A549 (cell line): Measurements from ENCODE around the gene LRRC3B. TPM values are rescaled to one million over a fixed set of nuclear protein-coding genes. Genes with fewer than 3 reads are reported as not detected.

Experiments
- ATAC-seq, 2 experiments: fragments of 200-7000 bp in 1 of 2; fragments of >200 bp in 1 of 2; cut with Nextera tagmentation in 1 of 2; cut with Tn5 transposase in 1 of 2; 3 replicates each; pipeline versions ENCODE4 v1.8.0 to v1.9.1; 2018 to 2020; ENCODE audit warnings: mild to moderate bottlenecking in 1 of 2, moderate library complexity in 1 of 2
- CTCF ChIA-PET: fragments of 300-600 bp; sonication (Branson Sonifier 250); formaldehyde crosslinking; extraction: SDS; loops from one replicate; lab custom pipeline; 2021; ENCODE audit warnings: antibody characterized with exemption, inconsistent platforms; lab: Yijun Ruan, JAX
- POLR2A ChIA-PET: fragments of 350-600 bp; formaldehyde crosslinking; extraction: SDS; loops from one replicate; lab custom pipeline; 2021; ENCODE audit warnings: antibody characterized with exemption, inconsistent platforms; lab: Yijun Ruan, JAX
- DNase-seq, 2 experiments: peaks; one replicate each; pipeline versions ENCODE4 v3.0.0 to v3.0.0-alpha.2; 2011 to 2016; ENCODE audit warnings: low read depth in 1 of 2, low spot score in 1 of 2
- FAIRE-seq: peaks from 2 replicates; lab custom pipeline; 2011; peaks lifted over from hg19 to GRCh38; lab: Jason Lieb, UNC
- H3K27ac ChIP-seq, 2 experiments: fragments of >200 bp; sonication (Bioruptor Twin); formaldehyde crosslinking; 3 replicates each; pipeline ENCODE4 v1.5.1; 2016 to 2017
- H3K4me1 ChIP-seq: fragments of >200 bp; sonication (Bioruptor Twin); formaldehyde crosslinking; 3 replicates; pipeline ENCODE4 v1.6.1; 2016
- H3K4me2 ChIP-seq: fragments of >200 bp; sonication (Bioruptor Twin); formaldehyde crosslinking; 3 replicates; pipeline ENCODE4 v1.6.1; 2016
- H3K4me3 ChIP-seq: fragments of >200 bp; sonication (Bioruptor Twin); formaldehyde crosslinking; 3 replicates; pipeline ENCODE4 v1.5.1; 2016
- H3K9me3 ChIP-seq: fragments of >200 bp; sonication (Bioruptor Twin); formaldehyde crosslinking; 3 replicates; pipeline ENCODE4 v1.6.1; 2016
- BCL3 ChIP-seq: fragments of >200 bp; sonication (Bioruptor Twin); formaldehyde crosslinking; IDR thresholded peaks from 3 replicates; pipeline ENCODE4 v1.6.1; 2016
- CBX8 ChIP-seq: fragments of 200-600 bp; sonication (generic); IDR thresholded peaks from 2 replicates; pipeline ENCODE4 v1.6.1; 2016
- CHD4 ChIP-seq: fragments of 200-600 bp; sonication (generic); IDR thresholded peaks from 2 replicates; pipeline ENCODE4 v1.6.1; 2016; ENCODE audit warnings: antibody characterized with exemption, mild to moderate bottlenecking, borderline replicate concordance
- E2F6 ChIP-seq: IDR thresholded peaks from 2 replicates; pipeline ENCODE4 v1.6.1; 2012; ENCODE audit warnings: low read depth, borderline replicate concordance
- EHMT2 ChIP-seq: fragments of 200-600 bp; sonication (generic); IDR thresholded peaks from 2 replicates; pipeline ENCODE4 v1.6.1; 2016; ENCODE audit warnings: antibody characterized with exemption, low read depth, mild to moderate bottlenecking, moderate library complexity
- EP300 ChIP-seq, 2 experiments: fragments of >200 bp; sonication (Bioruptor Twin); formaldehyde crosslinking; IDR thresholded peaks; 2 replicates in 1 of 2; 3 replicates in 1 of 2; pipeline ENCODE4 v1.6.1; 2016 to 2017
- ESRRA ChIP-seq: fragments of 150-350 bp; IDR thresholded peaks from 2 replicates; pipeline ENCODE4 v1.6.1; 2014; ENCODE audit warnings: mild to moderate bottlenecking, low read length, borderline replicate concordance
- HEYL ChIP-seq: fragments of 250-450 bp; sonication (Bioruptor Pico); IDR thresholded peaks from 2 replicates; pipeline ENCODE4 v1.8.0; 2021; ENCODE audit warnings: mild to moderate bottlenecking, moderate library complexity
- HOXA7 ChIP-seq: fragments of 250-450 bp; sonication (Bioruptor Pico); IDR thresholded peaks from 2 replicates; pipeline ENCODE4 v1.5.0; 2020; ENCODE audit warnings: mild to moderate bottlenecking, moderate library complexity
- HOXB5 ChIP-seq: fragments of 250-450 bp; sonication (Bioruptor Pico); IDR thresholded peaks from 2 replicates; pipeline ENCODE4 v1.5.0; 2020; ENCODE audit warnings: mild to moderate bottlenecking, moderate library complexity
- JUN ChIP-seq, 2 experiments: fragments of >200 bp; sonication (Bioruptor Twin); formaldehyde crosslinking; IDR thresholded peaks; 2 replicates in 1 of 2; 3 replicates in 1 of 2; pipeline ENCODE4 v1.6.1; 2016 to 2017
- KDM1A ChIP-seq: fragments of 200-600 bp; sonication (generic); IDR thresholded peaks from 2 replicates; pipeline ENCODE4 v1.6.1; 2016; ENCODE audit warnings: low read depth, mild to moderate bottlenecking
- MAFK ChIP-seq: fragments of 450-650 bp; IDR thresholded peaks from 2 replicates; pipeline ENCODE4 v1.6.1; 2014; ENCODE audit not compliant: partially characterized antibody
- MAZ ChIP-seq: fragments of 150-350 bp; IDR thresholded peaks from 2 replicates; pipeline ENCODE4 v1.6.1; 2014; ENCODE audit warnings: antibody characterized with exemption, low read depth, low read length, borderline replicate concordance
- NFE2L2 ChIP-seq: fragments of 150-350 bp; conservative IDR thresholded peaks from 2 replicates; pipeline ENCODE4 v1.6.1; 2014; ENCODE audit warnings: low read length
- NPAS2 ChIP-seq: fragments of 250-450 bp; sonication (Bioruptor Pico); IDR thresholded peaks from 2 replicates; pipeline ENCODE4 v1.8.0; 2022; ENCODE audit warnings: mild to moderate bottlenecking, moderate library complexity, borderline replicate concordance
- PHF8 ChIP-seq: fragments of 200-600 bp; sonication (generic); IDR thresholded peaks from 2 replicates; pipeline ENCODE4 v1.6.1; 2016; ENCODE audit warnings: low read depth, mild to moderate bottlenecking, antibody characterized with exemption, moderate library complexity, borderline replicate concordance
- RAD21 ChIP-seq, 2 experiments: fragments of >200 bp in 1 of 2; sonication (Bioruptor Twin) in 1 of 2; formaldehyde crosslinking in 1 of 2; IDR thresholded peaks in 1 of 2; conservative IDR thresholded peaks in 1 of 2; 2 replicates in 1 of 2; 3 replicates in 1 of 2; pipeline ENCODE4 v1.6.1; 2012 to 2018; ENCODE audit warnings: inconsistent platforms in 1 of 2
- RCOR1 ChIP-seq: fragments of 150-350 bp; IDR thresholded peaks from 2 replicates; pipeline ENCODE4 v1.6.1; 2014; ENCODE audit warnings: antibody characterized with exemption, low read length, low read depth
- RFX5 ChIP-seq: fragments of 450-650 bp; IDR thresholded peaks from 2 replicates; pipeline ENCODE4 v1.7.1; 2014; ENCODE audit warnings: antibody characterized with exemption, mild to moderate bottlenecking, moderate library complexity
- TFCP2L1 ChIP-seq: fragments of 250-450 bp; sonication (Bioruptor Pico); IDR thresholded peaks from 2 replicates; pipeline ENCODE4 v1.5.0; 2021; ENCODE audit warnings: mild to moderate bottlenecking
- TP53 ChIP-seq: fragments of 250-450 bp; sonication (Bioruptor Pico); IDR thresholded peaks from 2 replicates; pipeline ENCODE4 v1.5.0; 2021; ENCODE audit warnings: mild to moderate bottlenecking, moderate library complexity
- ZSCAN20 ChIP-seq: fragments of 250-450 bp; sonication (Bioruptor Pico); IDR thresholded peaks from 2 replicates; pipeline ENCODE4 v1.8.0; 2022; ENCODE audit warnings: mild to moderate bottlenecking, moderate library complexity
- WGBS: methylation state at CpG from one replicate; pipeline ENCODE4 v1.1.6; 2017; ENCODE audit errors: missing lambda C conversion rate; 5-methylcytosine and 5-hydroxymethylcytosine counted together
- polyA plus RNA-seq, 4 experiments: library from polyadenylated mRNA; depleted of rRNA in 3 of 4; stranded (reverse); fragments of >200 nt; fragmentation: RNase III in 1 of 4; extraction: RNeasy Plus Mini Kit Qiagen cat#74134 plus additional on column Dnase treatment in 1 of 4; gene quantifications; 2 replicates in 3 of 4; 3 replicates in 1 of 4; pipeline ENCODE4 v1.2.3, GENCODE V29; 2011 to 2017
- TF ChIP-seq, protein P1 (sequence below): fragments of 250-450 bp; sonication (Bioruptor Pico); IDR thresholded peaks from 2 replicates; pipeline ENCODE4 v1.5.0; 2020; ENCODE audit warnings: low read depth, mild to moderate bottlenecking, moderate library complexity
- TF ChIP-seq, protein P2 (sequence below): fragments of 200-600 bp; sonication (generic); IDR thresholded peaks from 2 replicates; pipeline ENCODE4 v1.6.1; 2016; ENCODE audit warnings: antibody characterized with exemption, mild to moderate bottlenecking, moderate library complexity

The LRRC3B gene
- polyA plus RNA-seq, 2 of the 4 experiments (the other 2 are of a cell fraction): not detected

GRCh38 chr3:26614006-26614685 lies 8.4 kb upstream of the LRRC3B start:
- no peak overlapping the region for H3K4me3 ChIP-seq
- CTCF ChIA-PET: no interaction called here
- POLR2A ChIA-PET: no interaction called here
- DNase-seq (no peak), FAIRE-seq (no peak), ATAC-seq (no peak)
- H3K4me1 ChIP-seq: no peaks in the 10 kb centered on the region
- no peaks in the 10 kb centered on the region for H3K9me3 ChIP-seq
- TF ChIP-seq ZSCAN20: no peak
- no peak for TF ChIP-seq TP53 (CRISPR knock-in tag)
- no peak for TF ChIP-seq EP300 (IDR thresholded peaks at IDR 0.05)
- TF ChIP-seq MAFK: no peak
- no peak for TF ChIP-seq HEYL (CRISPR knock-in tag)
- no peak for TF ChIP-seq CHD4
- TF ChIP-seq RFX5: no peak
- no peak for TF ChIP-seq NFE2L2
- TF ChIP-seq, protein P1, sequence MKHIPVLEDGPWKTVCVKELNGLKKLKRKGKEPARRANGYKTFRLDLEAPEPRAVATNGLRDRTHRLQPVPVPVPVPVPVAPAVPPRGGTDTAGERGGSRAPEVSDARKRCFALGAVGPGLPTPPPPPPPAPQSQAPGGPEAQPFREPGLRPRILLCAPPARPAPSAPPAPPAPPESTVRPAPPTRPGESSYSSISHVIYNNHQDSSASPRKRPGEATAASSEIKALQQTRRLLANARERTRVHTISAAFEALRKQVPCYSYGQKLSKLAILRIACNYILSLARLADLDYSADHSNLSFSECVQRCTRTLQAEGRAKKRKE (CRISPR knock-in tag): no peak
- TF ChIP-seq HOXA7 (CRISPR knock-in tag): no peak
- no peak overlapping the region for H3K4me2 ChIP-seq
- 31% methylated on average over 8 of the region's 8 CpGs for WGBS
- no peak overlapping the region for H3K27ac ChIP-seq

DNA sequence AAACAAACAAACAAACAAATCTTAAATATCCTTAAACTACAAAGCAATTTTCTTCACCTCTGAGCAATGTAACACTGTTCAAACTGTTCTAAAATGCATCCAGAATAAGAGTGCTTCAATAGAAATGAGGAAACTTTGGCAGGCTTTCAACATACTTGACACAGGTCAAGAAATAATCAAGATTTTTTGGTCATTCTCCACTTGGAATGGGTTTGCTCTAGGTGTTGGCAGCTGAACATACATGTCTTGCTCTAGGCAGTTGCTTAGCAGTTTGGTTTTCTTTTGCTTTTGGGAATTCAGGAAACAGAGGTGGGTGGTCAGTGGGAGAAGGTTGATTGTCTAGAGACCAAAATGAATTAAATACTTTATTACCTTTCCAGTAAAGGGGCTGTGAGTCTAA lies 1.4 kb upstream of the LRRC3B start:
- ATAC-seq (no peak), DNase-seq (no peak), FAIRE-seq (no peak)
- no peak for TF ChIP-seq MAZ
- TF ChIP-seq EHMT2: no peak
- no peak for TF ChIP-seq JUN (IDR thresholded peaks at IDR 0.05)
- no peak for TF ChIP-seq RCOR1
- TF ChIP-seq RAD21 (conservative IDR thresholded peaks at IDR 0.05 in 1 of 2, IDR thresholded peaks at IDR 0.05 in 1 of 2): no peak
- TF ChIP-seq KDM1A: no peak
- TF ChIP-seq NFE2L2: no peak
- no peak for TF ChIP-seq HOXA7 (CRISPR knock-in tag)
- TF ChIP-seq, protein P1 (CRISPR knock-in tag): no peak
- no peak for TF ChIP-seq PHF8
- no peak for TF ChIP-seq BCL3
- TF ChIP-seq, protein P2, sequence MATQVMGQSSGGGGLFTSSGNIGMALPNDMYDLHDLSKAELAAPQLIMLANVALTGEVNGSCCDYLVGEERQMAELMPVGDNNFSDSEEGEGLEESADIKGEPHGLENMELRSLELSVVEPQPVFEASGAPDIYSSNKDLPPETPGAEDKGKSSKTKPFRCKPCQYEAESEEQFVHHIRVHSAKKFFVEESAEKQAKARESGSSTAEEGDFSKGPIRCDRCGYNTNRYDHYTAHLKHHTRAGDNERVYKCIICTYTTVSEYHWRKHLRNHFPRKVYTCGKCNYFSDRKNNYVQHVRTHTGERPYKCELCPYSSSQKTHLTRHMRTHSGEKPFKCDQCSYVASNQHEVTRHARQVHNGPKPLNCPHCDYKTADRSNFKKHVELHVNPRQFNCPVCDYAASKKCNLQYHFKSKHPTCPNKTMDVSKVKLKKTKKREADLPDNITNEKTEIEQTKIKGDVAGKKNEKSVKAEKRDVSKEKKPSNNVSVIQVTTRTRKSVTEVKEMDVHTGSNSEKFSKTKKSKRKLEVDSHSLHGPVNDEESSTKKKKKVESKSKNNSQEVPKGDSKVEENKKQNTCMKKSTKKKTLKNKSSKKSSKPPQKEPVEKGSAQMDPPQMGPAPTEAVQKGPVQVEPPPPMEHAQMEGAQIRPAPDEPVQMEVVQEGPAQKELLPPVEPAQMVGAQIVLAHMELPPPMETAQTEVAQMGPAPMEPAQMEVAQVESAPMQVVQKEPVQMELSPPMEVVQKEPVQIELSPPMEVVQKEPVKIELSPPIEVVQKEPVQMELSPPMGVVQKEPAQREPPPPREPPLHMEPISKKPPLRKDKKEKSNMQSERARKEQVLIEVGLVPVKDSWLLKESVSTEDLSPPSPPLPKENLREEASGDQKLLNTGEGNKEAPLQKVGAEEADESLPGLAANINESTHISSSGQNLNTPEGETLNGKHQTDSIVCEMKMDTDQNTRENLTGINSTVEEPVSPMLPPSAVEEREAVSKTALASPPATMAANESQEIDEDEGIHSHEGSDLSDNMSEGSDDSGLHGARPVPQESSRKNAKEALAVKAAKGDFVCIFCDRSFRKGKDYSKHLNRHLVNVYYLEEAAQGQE: no peak
- no peak for TF ChIP-seq CBX8
- TF ChIP-seq TFCP2L1 (CRISPR knock-in tag): no peak
- no peak for TF ChIP-seq NPAS2 (CRISPR knock-in tag)
- no peak for TF ChIP-seq HOXB5
- TF ChIP-seq E2F6: no peak
- no peak for TF ChIP-seq ESRRA
- Histone ChIP-seq H3K4me1 (no peaks in the 10 kb centered on the region), H3K4me2 (no peak overlapping the region), H3K27ac (no peak overlapping the region), H3K9me3 (no peaks in the 10 kb centered on the region), H3K4me3 (no peak overlapping the region)
- POLR2A ChIA-PET: no interaction called here
- CTCF ChIA-PET: no interaction called here
